ENCODE measurements around the gene FAM219B.
"Not testable (repeated sequence)": the region's sequence is repeated elsewhere in the genome, so short reads cannot be mapped to it uniquely, and the experiment has no call there.

Gene FAM219B, protein sequence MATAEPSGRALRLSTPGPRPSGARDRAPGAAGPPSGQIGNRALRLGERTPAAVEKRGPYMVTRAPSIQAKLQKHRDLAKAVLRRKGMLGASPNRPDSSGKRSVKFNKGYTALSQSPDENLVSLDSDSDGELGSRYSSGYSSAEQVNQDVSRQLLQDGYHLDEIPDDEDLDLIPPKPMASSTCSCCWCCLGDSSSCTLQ

DNA sequence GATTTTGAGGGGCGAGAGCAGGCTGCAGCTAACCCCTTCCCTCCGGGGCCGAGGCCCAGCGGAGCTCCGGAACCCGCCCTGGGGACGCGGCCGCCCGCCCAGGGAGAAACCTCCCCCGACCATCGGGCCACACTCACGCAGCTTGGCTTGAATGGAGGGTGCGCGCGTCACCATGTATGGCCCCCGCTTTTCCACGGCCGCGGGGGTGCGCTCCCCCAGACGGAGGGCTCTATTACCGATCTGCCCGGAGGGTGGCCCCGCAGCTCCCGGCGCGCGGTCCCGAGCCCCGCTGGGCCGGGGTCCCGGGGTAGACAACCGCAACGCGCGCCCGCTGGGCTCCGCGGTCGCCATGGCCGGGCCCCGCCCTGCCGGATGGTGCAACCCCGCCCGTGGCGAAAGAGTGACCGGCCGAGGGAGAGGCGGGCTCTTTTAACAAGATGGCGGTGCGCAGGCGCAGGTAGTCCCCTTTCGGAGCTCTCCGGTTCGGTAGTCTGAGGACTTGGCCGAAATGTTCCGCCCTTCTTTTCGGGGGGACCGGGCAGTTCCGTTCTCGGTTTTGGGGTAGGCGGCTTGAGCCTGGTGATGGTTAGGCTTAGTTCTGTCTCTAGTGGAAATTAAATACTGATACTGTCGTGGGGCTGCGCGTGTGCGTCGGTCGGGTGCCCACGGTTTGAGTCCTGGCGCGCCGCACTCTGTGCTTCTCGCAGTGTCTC is at the start of gene FAM219B:
Gene FAM219B (minus strand): TSS at position 402 of the 713 bp plus-strand sequence. CDS start 51 bp downstream, at position 351.
- peak; percentile 64 to 75 for DNase-seq

DNA sequence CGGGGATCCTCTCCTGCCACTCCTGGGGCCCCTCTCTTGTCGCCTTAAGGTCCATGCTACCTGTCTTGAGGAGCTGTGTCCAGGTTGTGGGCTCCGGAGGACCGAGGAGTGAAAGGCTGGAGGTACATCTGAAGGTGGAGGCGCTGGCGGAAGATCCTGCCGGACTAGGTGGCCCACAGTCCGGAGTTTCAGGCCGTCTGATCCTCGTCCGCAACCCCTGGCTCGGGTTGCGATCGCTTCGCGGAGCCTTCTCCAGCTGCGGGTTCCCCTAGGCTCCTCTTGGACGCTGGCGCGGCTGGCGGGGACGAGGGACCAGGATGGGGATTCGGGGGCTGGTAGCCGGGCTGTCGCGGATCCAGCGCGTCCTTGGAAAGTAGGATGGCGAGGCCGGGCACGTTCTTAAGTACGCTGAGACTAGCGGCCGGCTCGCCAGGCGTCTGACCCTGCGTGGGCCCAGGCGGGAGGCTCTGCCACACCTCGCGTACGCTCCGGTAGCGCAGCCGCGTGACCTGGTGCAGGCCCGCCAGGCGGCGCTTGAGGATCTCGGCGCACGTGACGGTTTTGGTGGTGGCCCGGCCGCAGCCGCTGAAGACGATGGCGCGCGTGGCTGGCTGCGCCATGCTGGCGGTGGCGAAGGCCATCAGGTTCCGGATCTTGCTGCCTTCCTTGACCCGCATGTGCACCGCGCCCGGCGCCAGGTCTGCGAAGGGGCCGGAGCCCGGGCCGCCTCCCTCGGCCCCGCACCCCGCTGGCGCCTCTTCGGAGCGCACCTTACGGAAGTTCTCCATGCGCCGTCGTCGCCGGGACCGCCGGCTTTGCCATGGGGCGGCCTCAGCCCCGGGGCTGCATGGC is 49.4 kb upstream of the FAM219B start:
- DNase-seq = peak; percentile 67 to 71

DNA sequence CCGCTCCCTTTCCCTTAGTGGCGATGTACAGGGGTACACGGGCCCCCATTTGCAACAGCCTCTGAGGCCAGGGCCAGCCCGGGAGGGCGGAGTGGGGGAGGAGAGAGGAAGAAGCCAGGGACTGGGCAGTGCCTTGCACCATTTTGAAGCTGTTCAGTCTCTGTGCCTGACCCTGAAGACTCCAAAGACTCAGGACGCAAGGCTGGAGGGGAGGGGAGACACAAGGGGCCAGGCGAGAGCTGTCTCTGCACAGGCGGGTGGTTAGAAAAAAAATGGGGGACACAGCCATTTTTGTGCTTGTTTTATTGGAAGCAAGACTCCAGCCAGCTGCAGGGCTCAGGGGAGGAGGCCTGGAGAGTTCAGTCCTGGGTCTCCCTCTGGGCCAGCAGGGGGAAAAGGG is 48.4 kb upstream of the FAM219B start:
- DNase-seq = no peak

DNA sequence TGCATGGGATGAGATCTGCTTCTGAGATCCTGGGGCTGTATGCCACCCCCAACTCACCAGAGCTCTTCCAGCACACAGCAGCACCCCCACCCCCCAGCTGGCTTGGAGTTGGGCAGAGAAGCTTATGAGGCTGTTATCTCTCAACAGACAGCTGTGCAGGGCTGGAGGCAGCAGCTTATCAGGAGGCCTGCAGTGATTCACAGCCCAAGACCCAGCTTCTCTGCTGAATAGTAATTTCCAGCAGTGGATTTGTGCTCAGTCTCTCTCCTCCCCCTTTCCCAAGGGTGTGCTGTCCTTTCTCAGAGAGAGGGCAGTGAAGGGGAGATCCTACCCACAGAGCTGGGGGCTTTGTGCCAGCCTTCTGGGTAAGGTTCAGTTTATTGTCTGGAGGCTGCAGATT is 47.9 kb upstream of the FAM219B start:
- no peak for DNase-seq

DNA sequence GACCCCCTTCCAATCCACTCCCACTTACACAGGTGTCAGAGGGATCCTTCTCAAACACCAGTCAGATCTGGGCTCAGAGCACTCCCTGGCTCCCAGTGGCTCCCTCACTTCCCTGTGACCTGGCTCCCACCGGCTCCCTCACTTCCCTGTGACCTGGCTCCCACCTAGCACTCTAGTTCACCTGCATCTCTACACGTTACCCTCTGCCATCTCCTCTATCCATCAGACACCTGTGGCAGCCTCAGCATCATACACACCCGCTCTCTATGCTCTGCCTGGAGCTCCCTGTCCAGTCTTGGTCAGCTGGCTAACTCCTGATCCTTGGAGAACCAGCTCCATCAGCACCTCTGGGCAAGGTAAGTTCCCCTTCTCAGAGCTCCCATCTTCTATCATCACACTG is 44.4 kb upstream of the FAM219B start:
- DNase-seq = no peak

DNA sequence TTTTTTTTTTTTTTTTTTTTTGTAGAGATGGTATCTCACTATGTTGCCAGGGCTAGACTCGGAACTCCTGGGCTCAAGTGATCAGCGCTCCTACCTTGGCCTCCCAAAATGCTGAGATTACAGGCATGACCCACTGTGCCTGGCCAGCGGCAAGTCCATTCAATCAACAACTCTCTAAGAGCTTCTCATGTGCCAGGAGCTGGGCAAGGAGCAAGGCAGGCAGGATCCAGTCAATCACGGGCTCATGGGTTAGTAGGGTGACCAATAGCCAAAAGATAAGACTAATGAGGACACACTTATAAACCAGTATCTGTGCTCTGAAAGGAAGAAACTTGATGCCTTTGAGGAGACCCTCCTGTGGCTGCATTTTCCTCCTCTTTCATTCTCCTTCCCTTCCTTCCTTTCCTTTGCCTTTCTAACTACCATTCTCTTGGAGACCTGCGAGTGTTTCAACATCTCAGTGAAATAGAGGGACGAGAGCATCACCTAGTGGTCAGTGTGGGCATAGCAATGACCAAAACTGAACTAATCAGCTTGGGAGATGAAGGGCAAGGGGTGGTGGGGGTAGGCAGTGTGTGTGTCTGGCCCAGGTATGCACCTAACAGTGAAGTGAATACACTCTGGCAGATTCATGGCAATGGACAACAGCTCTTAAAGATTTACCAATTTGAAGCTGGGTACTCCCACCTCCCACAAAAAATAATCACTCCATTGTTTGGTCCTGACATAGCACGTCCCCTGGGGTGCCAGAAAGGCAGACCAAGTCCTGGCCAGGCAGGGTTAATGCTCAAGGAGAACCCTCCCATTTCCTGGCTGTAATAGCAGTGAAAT is 43.6 kb upstream of the FAM219B start:
- peak; percentile 62 to 83 for DNase-seq

DNA sequence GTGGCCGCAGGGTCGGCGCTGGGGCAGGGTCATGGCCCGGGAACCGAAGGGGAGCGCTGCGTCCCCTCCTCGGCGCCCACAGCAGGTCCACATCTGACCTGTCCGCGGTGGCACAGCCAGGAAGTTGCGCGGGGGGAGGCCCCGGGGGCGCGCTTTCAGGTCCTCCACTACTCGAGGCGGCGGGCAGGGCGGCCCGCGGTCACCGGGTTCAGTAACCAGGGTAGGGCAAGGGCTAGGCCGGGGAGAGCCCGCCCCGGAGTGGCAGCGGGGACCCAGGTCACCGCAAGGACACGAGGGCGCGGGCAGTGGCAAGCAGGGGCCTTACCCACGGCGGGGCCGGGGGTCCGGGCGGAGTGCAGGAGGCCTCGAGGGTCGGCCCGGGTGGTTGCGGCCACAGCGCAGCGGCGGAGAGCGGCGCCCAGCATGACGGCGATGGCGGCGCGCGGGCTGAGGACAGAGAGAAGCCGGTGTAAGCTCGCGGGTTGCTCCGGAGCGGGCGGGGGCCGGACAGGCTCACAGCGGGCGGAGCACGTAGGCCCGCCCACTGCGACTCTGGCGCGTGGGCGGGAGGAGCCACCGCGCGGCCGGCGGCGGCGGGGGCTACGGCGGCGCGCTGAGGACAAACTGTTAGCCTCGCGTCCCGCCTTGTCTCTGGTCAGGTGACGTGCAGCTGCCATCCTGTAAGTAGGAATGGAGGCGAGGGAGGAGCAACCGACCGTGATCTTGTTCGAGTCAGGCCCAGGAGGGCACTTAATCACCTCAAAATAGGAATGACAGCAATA is 31.1 kb upstream of the FAM219B start, which contains the start of gene COX5A:
Gene COX5A (minus strand): TSS at position 484 of the 782 bp plus-strand sequence. CDS start 59 bp downstream, at position 425.
- DNase-seq = peak; percentile 88 to 91

DNA sequence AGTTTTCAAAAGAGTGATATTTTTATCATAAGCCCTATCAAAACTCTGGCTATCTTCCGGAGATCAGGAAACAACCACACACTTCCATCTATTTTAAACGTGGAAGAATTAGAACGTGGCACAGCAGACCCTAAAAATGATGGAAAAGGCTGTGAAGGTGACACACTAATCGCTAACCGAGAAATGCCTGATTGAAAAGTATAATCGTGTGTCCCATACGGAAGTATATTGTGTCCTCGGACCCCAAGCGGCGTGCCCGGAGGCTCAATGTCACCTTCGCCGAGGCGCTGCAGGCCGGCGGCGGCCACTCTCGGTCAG is 30.6 kb upstream of the FAM219B start:
- peak in 1 of 2 donors; percentile 9 for DNase-seq

DNA sequence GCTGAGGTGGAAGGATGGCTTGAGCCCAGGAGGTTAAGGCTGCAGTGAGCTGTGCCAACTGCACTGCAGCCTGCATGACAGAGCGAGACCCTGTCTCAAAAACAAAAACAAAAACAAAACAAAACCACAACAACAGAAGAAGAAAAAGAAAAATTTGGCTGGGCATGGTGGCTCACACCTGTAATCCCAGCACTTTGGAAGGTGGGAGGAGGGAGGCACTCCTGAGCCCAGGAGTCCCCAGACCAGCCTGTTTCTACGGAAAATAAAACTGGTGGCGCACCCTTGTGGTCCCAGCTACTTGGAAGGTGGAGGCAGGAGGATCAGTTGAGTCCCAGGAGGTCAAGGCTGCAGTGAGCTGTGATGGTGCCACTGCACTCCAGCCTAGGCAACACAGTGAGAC is 28.5 kb upstream of the FAM219B start:
- DNase-seq = not testable (repeated sequence)

DNA sequence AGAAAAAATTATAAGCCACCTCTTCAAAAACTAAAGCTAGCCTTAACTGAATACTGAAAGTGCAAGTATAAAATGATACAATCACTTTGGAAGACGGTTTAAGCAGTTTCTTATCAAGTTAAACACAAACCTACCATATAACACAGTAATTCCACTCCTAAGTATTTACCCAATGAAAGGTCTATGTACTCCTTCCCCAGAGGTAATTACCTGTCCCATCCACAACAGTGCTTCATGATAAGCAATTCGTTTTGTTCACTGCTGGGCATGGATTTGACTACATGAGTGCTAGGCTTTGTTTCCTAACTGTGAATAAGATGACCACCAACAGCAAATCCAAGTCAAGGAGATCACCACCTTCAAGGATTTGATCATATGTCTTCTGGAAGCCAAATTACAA is 26.9 kb upstream of the FAM219B start:
- DNase-seq = no peak

DNA sequence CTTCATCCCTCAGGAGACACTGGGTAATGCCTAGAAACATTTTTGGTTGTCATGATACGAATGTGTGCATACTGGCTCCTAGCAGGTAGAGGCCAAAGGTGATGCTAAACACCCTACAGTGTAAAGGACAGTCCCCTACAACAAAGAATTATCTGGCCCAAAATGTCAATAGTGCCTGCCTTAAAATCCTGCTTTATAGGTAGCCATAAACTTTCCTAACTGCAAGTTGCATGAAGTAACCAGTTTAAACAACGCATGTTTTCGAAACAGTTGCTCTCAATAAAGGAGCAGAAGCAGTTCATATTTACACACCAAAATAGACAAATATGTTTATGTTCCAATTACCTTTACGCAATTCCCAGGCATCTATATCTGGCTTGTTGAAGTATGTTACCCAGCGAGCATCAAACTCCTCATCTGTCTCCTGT is 22.1 kb upstream of the FAM219B start:
- no peak for DNase-seq

DNA sequence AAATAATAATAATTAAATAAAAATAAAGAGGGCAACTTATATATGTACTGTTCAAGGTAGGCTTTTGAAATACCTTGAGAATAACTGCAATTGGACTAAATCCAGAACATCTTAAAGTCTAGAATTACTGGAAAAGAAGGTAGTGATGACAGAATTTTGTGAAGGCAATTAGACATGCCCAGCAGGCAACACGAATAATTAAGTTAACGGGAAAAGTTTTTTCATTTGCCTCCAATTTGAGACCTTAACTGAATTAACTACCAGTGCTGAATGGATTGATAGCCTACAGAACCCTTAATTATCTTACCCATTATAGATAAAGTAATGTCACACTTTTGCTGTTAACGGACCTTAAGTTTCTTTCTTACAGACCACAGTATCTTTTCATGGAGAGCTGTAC is 17.9 kb upstream of the FAM219B start:
- no peak for DNase-seq

DNA sequence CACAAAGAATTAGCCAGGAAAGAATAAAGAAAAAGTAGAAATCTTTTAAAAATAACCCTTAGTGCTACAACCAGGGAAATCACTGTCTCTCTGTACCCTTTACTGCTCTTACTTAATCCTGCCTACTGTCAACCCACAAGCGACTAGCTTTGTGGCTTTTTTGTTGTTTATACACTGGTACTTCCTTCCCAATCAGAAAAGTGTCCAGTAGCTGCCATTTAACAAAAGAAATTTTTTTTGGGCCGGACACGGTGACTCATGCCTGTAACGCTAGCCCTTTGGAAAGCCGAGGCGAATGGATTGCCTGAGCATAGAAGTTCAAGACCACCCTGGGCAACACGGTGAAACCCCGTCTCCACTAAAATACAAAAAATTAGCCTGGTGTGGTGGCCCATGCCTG is 13.8 kb upstream of the FAM219B start:
- DNase-seq = no peak

DNA sequence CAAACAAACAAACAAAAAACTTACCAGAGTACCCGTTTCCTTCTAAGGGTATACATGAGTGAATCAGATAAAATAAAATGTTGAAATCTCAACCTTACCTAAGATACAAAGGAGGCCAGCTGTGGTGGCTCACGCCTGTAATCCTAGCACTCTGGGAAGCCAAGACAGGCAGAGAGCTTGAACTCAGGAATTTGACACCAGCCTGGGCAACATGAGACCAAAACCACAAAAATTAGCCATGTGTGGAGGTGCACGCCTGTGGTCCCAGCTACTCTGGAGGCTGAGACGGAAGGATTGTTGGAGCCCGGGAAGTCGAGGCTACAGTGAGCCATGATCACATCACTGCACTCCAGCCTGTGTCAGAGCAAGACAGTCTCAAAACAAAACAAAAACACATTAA is 11.0 kb upstream of the FAM219B start:
- no peak for DNase-seq

DNA sequence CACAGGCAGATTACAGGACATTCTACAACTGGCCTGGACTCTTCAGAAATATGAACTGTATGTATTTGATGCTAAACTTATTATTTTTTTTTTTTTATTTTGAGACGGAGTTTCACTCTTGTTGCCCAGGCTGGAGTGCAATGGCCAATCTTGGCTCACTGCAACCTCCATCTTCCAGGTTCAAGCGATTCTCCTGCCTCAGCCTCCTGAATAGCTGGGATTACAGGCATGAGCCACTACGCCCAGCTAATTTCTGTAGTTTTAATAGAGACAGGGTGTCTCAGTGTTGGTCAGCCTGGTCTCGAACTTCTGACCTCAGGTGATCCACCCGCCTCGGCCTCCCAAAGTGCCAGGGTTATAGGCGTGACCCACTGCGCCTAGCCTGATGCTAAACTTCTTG is 7.1 kb upstream of the FAM219B start:
- not testable (repeated sequence) for DNase-seq

DNA sequence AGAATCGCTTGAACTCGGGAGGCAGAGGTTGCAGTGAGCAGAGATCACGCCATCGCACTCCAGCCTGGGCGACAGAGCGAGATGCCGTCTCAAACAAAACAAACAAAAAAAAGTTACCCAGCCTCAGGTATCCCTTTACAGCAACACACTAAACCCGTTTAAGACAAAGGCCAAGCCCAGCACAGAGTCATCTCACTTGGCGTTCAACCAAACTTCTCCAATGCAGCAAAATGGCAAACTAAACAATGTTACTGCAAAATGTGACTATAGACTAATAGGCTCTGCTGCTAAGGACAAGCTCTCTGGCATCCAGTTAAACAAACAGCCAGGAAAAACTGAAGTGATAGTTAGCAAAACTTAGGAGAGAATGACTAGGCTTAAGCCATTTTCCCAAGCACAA is 6.4 kb upstream of the FAM219B start:
- DNase-seq = no peak

DNA sequence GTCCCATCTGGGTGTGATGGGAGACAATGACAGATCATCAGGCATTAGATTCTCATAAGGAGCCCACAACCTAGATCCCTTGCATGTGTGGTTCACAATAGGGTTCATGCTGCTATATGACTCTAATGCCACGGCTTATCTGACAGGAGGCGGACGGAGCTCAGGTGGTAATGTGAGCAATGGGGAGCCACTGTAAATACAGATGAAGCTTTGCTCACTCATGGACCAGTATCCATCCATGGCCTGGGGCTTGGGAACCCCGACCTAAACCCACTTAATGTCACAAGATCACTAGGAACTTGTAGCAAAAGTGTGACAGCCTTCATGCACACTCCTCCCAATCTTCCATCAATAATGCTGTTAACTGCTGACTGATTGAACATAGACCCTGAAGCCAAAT is 2.0 kb upstream of the FAM219B start:
- no peak for DNase-seq

DNA sequence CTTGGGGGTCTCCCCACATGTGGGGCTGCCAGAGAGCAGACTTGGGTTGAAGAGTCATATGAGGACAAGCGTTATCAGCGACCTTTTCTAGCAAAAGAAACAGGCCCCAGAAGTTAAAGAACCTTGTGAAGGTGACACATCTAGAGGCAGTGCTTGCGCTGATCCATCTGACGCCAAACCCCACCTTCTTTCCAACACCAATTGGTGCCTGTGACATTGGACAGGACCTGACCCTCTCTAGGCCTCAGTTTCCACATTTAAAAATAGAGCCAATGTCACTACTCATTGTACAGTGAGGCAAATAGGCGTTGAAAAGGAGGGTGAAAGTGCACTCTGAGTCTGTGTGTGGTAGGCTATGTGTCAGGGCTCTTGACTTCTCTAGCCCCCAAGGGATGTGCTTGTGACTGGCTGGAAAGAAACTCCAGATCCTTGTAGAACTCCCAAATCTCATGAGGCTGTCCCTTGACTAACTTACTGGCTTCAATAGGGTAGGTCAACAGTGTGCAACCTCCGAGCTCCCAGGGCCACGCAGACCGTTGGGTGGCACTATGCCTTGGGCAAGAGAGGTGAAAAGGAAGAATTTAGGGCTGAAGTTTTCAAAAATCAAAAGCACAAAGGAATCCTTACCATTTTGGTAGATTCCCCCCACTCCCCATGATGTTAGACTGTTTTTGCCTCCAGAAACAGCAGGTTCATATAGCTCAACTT is 666 bp upstream of the FAM219B start:
- no peak for DNase-seq

DNA sequence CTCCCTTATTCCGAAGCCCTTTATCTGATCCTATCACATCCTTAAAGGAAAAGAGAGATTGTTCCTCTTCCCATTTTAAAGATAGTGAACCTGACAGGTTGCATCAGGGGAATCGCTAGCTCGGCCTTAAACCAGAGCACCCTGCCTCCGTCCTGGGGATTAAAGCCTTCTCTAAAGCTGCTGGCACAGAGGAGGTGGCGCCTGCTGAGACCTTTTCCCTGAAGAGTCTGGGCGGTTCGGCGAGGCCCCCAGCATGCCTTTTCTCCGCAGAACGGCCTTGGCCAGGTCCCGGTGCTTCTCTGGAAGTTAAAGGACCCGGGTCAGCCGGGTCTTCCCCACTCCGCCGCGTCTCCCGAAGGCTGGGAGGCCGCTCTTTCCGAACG is 593 bp downstream of the FAM219B start:
- peak; percentile 20 to 32 for DNase-seq

DNA sequence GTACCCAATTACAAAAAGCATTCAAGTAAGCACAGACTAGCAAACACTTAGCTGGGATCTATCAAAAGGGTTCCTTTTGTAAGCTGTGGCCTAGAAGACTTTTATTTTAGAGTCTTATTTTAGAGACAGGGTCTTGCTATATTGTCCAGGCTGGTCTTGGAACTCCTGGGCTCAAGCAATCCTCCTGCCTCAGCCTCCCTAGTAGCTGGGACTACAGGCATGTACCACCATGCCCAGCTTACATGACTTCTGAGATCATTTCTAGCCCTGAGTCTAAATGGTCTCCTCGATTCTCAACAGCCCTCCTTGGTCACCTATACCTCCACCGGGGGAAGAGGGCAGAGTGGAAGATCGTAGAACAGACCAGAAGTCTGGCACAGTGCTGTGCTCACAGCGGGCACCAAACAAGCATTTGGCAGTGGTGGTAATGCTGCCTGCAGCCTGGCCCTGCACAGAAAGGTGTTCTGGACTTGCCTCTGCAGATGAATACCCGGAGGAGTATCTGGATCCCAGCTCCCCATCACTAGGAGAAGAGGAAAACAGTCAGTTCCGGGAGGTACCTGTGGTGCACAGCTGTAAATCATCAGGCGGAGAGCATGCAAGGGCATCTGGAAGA is 2.4 kb downstream of the FAM219B start:
- no peak for DNase-seq

DNA sequence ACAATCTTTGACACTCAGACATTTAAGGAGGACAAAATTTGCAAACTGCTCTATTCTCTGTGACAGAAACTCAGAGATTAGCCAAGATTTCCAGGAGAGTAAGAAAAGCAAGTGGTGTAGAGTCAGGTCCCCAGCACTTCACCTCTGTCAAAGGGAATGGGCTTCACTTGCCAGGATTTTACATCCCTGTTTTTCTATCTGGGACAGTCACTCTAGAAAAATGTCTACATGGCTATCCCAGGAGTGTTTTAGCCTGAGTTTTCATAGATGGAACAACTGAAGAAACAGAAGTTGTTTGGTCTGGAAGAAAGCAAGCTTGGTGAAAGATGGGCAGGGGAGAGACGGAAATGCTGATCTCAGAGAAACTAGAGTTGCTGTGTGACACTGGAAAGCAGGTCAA is 3.0 kb downstream of the FAM219B start:
- no peak for DNase-seq
